Astrocyte (in vitro differentiated cells and primary cell): ENCODE data around the gene THADA.

Experiments
- EZH2 ChIP-seq: IDR thresholded peaks from 2 replicates; pipeline ENCODE4 v1.6.1; 2012; ENCODE audit warnings: mild to moderate bottlenecking, low read length, inconsistent platforms; ENCODE audit not compliant: insufficient read depth
- TF ChIP-seq, protein P1 (sequence below): IDR thresholded peaks from 2 replicates; pipeline ENCODE4 v1.5.1; 2011; ENCODE audit warnings: low read depth, mild to moderate bottlenecking, inconsistent platforms, low read length, moderate library complexity; ENCODE audit not compliant: insufficient read depth

DNA sequence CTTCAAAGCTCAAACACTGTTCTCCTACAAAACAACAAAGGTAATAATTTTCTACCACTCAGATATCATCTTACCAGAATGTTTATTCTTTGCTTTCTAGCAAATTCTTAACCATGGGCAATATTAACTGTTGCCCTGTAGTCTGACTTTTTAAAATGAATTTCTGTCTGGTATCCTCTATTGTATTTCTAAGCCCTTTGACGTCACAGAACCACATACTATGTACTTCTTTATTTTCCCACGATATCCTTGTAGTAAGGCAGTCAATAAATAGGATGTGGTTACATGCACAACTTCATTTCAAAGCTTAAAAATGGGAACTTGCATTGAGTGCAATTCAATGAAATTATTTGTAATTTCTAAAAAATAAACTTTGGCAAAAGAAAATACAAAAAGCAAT lies 58.7 kb downstream of the THADA start:
- no peak for TF ChIP-seq EZH2
- TF ChIP-seq, protein P1, sequence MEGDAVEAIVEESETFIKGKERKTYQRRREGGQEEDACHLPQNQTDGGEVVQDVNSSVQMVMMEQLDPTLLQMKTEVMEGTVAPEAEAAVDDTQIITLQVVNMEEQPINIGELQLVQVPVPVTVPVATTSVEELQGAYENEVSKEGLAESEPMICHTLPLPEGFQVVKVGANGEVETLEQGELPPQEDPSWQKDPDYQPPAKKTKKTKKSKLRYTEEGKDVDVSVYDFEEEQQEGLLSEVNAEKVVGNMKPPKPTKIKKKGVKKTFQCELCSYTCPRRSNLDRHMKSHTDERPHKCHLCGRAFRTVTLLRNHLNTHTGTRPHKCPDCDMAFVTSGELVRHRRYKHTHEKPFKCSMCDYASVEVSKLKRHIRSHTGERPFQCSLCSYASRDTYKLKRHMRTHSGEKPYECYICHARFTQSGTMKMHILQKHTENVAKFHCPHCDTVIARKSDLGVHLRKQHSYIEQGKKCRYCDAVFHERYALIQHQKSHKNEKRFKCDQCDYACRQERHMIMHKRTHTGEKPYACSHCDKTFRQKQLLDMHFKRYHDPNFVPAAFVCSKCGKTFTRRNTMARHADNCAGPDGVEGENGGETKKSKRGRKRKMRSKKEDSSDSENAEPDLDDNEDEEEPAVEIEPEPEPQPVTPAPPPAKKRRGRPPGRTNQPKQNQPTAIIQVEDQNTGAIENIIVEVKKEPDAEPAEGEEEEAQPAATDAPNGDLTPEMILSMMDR = no peak
